Prostate gland (tissue), 2 donors: ENCODE results near the gene ARHGEF4.

ENCODE experiments used
- POLR2A ChIP-seq: fragments of 450-650 bp; IDR thresholded peaks from one replicate; pipeline ENCODE4 v1.6.1; 2016; ENCODE audit warnings: antibody characterized with exemption, mild to moderate bottlenecking
- POLR2AphosphoS5 ChIP-seq: sonication (generic); formaldehyde crosslinking; IDR thresholded peaks from one replicate; pipeline ENCODE4 v1.6.1; 2017; ENCODE audit warnings: antibody characterized with exemption
- TF ChIP-seq, protein P1 (sequence below), 4 experiments: fragments of 200-600 bp in 2 of 4; fragments of 450-650 bp in 2 of 4; sonication (generic) in 2 of 4; IDR thresholded peaks; 1 replicate in 3 of 4; 2 replicates in 1 of 4; pipeline ENCODE4 v1.5.1; 2016 to 2019; ENCODE audit warnings: antibody characterized with exemption in 4 of 4, mild to moderate bottlenecking in 2 of 4, moderate library complexity in 2 of 4

DNA sequence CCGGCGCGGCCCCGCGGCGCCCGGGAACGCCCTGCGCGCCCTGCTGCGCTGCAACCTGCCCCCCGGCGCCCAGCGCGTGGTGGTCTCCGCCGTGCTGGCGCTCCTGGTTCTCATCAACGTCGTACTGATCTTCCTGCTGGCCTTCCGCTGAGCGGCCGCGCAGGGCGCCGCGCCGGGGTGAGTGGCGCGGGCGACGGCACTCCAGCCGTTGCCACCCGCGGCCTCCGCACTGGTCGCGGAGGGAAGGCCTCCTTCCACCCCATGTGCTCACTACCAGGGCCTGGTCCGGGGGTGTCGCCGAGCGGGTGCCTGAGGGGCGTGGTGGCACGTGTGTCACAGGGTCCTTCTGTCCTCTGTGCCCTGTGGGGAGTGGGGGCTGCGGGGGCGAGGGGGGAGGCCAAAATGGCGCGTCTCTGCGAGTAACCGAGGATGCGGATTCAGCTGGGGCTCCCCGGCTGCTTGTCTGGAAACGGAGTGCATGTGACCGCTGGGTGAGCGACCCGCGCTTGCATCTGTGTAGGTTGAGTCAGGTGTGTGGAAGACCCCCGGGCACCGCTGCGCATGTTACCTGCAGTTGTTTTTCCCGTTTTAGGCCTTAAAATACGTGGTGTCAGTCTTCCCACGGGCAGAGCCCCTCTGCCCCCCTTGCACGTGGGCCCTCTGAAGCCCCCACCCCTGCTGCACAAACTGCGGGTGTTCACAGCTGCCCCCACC lies 198.6 kb downstream of the ARHGEF4 start:
- TF ChIP-seq POLR2AphosphoS5 (no peak), POLR2A (no peak)
- TF ChIP-seq, protein P1, sequence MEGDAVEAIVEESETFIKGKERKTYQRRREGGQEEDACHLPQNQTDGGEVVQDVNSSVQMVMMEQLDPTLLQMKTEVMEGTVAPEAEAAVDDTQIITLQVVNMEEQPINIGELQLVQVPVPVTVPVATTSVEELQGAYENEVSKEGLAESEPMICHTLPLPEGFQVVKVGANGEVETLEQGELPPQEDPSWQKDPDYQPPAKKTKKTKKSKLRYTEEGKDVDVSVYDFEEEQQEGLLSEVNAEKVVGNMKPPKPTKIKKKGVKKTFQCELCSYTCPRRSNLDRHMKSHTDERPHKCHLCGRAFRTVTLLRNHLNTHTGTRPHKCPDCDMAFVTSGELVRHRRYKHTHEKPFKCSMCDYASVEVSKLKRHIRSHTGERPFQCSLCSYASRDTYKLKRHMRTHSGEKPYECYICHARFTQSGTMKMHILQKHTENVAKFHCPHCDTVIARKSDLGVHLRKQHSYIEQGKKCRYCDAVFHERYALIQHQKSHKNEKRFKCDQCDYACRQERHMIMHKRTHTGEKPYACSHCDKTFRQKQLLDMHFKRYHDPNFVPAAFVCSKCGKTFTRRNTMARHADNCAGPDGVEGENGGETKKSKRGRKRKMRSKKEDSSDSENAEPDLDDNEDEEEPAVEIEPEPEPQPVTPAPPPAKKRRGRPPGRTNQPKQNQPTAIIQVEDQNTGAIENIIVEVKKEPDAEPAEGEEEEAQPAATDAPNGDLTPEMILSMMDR (IDR thresholded peaks at IDR 0.05) = no peak
